ENCODE measurements around the gene LRRTM4. TPM values are rescaled to one million over a fixed set of nuclear protein-coding genes. Genes with fewer than 3 reads are reported as not detected.

The LRRTM4 gene
- total and polyA plus RNA-seq, 2 of the 13 experiments (the other 11 are each of a cell fraction or from before 2014, with no cell fraction given) = 1.2 TPM

- TF ChIP-seq ZHX2 (IDR thresholded peaks at IDR 0.05; ENCODE audit: low read depth) = no peak
- TF ChIP-seq ZHX2 (CRISPR knock-in tag; IDR thresholded peaks at IDR 0.05; ENCODE audit: borderline replicate concordance) = no peak
- 0 out of 2 replicates have a peak, but pooled peaks have one; percentile 58 for TF ChIP-seq SMARCC2 (IDR thresholded peaks at IDR 0.05)
- no peak for TF ChIP-seq GPN1 (CRISPR knock-in tag; IDR thresholded peaks at IDR 0.05; ENCODE audit: borderline replicate concordance)
- peak; percentile 86; the same call in 1 of the 2 replicates for TF ChIP-seq NCOR1 (IDR thresholded peaks at IDR 0.05; ENCODE audit: borderline replicate concordance, low read length)
- peak; percentile 78 for TF ChIP-seq CEBPG (CRISPR knock-in tag; IDR thresholded peaks at IDR 0.05)
- TF ChIP-seq ELF3 (CRISPR knock-in tag; IDR thresholded peaks at IDR 0.05) = peak; percentile 51
- peak; percentile 14; the same call in 1 of the 2 replicates for TF ChIP-seq MED1 (CRISPR knock-in tag; IDR thresholded peaks at IDR 0.05)
- TF ChIP-seq SAP130 (CRISPR knock-in tag; IDR thresholded peaks at IDR 0.05; ENCODE audit: low read depth) = peak; percentile 44
- peak; percentile 51; the same call in 1 of the 2 replicates for TF ChIP-seq BCL6 (CRISPR knock-in tag; IDR thresholded peaks at IDR 0.05)
- TF ChIP-seq ZMAT3 (CRISPR knock-in tag; conservative IDR thresholded peaks at IDR 0.05) = no peak
- TF ChIP-seq, protein P1, sequence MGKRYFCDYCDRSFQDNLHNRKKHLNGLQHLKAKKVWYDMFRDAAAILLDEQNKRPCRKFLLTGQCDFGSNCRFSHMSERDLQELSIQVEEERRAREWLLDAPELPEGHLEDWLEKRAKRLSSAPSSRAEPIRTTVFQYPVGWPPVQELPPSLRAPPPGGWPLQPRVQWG (CRISPR knock-in tag; IDR thresholded peaks at IDR 0.05; ENCODE audit: borderline replicate concordance, low read depth) = no peak
- TF ChIP-seq ZGPAT (CRISPR knock-in tag; IDR thresholded peaks at IDR 0.05) = peak; percentile 66
- no peak for TF ChIP-seq SIN3B (IDR thresholded peaks at IDR 0.05; ENCODE audit: low read length)
- TF ChIP-seq, protein P2, sequence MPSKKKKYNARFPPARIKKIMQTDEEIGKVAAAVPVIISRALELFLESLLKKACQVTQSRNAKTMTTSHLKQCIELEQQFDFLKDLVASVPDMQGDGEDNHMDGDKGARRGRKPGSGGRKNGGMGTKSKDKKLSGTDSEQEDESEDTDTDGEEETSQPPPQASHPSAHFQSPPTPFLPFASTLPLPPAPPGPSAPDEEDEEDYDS (CRISPR knock-in tag; IDR thresholded peaks at IDR 0.05) = peak; percentile 21; the same call in 1 of the 2 replicates
- TF ChIP-seq NKX3-1 (CRISPR knock-in tag; IDR thresholded peaks at IDR 0.05) = 0 out of 2 replicates have a peak, but pooled peaks have one; percentile 37
- TF ChIP-seq SOX13 (IDR thresholded peaks at IDR 0.05) = no peak
- peak in 1 of 2 experiments; percentile 56; a peak in 1 of 4 replicates for TF ChIP-seq SOX13 (CRISPR knock-in tag; conservative IDR thresholded peaks at IDR 0.05 in 1 of 2, IDR thresholded peaks at IDR 0.05 in 1 of 2)
- peak; percentile 66 for TF ChIP-seq HNF4G (IDR thresholded peaks at IDR 0.05; ENCODE audit: borderline replicate concordance, low read depth, low read length)
- no peak for TF ChIP-seq HNF4G (CRISPR knock-in tag; IDR thresholded peaks at IDR 0.05; ENCODE audit: borderline replicate concordance, low read depth)
- TF ChIP-seq CREM (IDR thresholded peaks at IDR 0.05) = peak; percentile 72
- TF ChIP-seq CREM (CRISPR knock-in tag; IDR thresholded peaks at IDR 0.05) = no peak
- 0 out of 2 replicates have a peak, but pooled peaks have one; percentile 41 for TF ChIP-seq EHMT2 (IDR thresholded peaks at IDR 0.05; ENCODE audit: borderline replicate concordance, low read depth, low read length)
Measured at GRCh38 chr2:77190721-77191346, 331.3 kb downstream of the LRRTM4 start (continued).
